ENCODE measurements around the gene PHACTR3.

DNA sequence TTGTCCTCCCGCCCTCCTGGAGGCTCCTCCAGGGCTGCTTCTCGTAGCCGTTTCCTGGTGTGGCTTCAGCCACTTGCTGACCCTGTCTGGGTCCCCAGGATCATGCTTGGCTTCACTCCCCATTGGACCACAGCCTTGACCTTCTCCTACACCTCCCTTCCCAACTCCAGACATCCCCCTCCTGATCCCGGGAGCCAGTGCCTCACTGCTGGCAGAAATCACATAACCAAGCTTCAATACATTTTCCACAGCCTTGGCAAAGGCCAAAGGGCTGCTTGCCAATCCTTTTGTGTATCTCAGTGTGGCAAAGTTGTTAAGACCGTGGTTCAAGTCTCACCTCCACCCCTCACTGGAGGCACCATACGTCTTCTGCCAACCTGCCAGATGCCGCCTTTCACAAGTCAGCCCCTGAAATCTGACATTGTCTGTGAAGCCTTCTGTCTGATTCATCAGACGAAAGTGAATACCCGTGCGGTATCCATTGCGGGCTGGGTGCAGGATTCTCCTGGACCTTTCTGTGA is 60.1 kb downstream of the PHACTR3 start:
- TF ChIP-seq, protein P1, sequence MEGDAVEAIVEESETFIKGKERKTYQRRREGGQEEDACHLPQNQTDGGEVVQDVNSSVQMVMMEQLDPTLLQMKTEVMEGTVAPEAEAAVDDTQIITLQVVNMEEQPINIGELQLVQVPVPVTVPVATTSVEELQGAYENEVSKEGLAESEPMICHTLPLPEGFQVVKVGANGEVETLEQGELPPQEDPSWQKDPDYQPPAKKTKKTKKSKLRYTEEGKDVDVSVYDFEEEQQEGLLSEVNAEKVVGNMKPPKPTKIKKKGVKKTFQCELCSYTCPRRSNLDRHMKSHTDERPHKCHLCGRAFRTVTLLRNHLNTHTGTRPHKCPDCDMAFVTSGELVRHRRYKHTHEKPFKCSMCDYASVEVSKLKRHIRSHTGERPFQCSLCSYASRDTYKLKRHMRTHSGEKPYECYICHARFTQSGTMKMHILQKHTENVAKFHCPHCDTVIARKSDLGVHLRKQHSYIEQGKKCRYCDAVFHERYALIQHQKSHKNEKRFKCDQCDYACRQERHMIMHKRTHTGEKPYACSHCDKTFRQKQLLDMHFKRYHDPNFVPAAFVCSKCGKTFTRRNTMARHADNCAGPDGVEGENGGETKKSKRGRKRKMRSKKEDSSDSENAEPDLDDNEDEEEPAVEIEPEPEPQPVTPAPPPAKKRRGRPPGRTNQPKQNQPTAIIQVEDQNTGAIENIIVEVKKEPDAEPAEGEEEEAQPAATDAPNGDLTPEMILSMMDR (IDR thresholded peaks at IDR 0.05), result no peak
- TF ChIP-seq POLR2A (IDR thresholded peaks at IDR 0.05), result no peak
- TF ChIP-seq POLR2AphosphoS5 (IDR thresholded peaks at IDR 0.05), result no peak
